Stimulated activated memory B cell treated with anti-CD40 and anti-IgM and Interleukin-4, amounts not matched to agents 10 μg/mL and 1 μg/mL and 100 μg/mL, for 72 hours (primary cell): Measurements from ENCODE around the gene BASP1.
A peak's percentile ranks its signal among the peaks of the same experiment; 100 is the strongest.
"Not testable (repeated sequence)": the region's sequence is repeated elsewhere in the genome, so short reads cannot be mapped to it uniquely, and the experiment has no call there.

Experiments used
- ATAC-seq: fragments of 150-1000 bp; cut with Tn5 transposase; 2 replicates; pipeline ENCODE4 v1.10.0; 2021
- H3K27ac Mint-ChIP-seq: one replicate; pipeline ENCODE4 v1.8.0; 2022; ENCODE audit warnings: mild to moderate bottlenecking, mixed read lengths
- H3K27me3 Mint-ChIP-seq: one replicate; pipeline ENCODE4 v1.8.0; 2022; ENCODE audit warnings: mixed read lengths
- H3K36me3 Mint-ChIP-seq: one replicate; pipeline ENCODE4 v1.8.0; 2022; ENCODE audit warnings: mixed read lengths
- H3K4me1 Mint-ChIP-seq: one replicate; pipeline ENCODE4 v1.8.0; 2022; ENCODE audit warnings: mixed read lengths
- H3K4me3 Mint-ChIP-seq: one replicate; pipeline ENCODE4 v1.8.0; 2022; ENCODE audit warnings: mild to moderate bottlenecking, moderate library complexity, mixed read lengths
- H3K9me3 Mint-ChIP-seq: one replicate; pipeline ENCODE4 v1.8.0; 2022; ENCODE audit warnings: mixed read lengths

Gene BASP1

DNA sequence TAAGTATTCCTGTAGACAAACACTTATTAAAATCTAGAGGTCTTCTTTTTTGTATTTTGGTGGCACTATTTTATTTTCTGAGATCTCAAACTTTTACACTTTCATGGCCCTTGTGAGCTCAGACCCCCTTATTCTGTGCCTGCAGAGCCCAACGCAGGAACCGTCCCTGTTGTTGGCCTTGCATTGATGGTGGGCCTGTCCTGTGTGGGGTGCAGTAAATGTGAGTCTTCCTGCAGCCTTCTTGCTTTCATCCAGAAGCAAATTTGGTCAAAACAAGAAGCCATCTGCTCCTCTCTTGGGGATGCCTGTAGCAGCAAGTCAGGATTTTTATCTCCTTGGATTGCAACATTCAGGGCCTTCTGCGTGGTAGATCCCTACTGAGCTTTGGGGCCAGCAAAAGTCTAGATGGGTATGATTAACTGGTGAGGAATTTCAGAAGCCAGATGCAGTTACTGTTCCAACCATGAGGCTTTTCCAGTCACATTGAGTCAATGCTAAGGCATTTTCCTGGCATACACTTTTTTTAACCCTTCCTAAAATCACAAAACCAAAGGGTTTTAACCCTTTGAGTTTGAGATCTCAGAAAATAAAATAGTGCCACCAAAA lies 31.7 kb downstream of the BASP1 start:
- ATAC-seq = no peak
- no peaks in the 10 kb centered on the region for H3K9me3 Mint-ChIP-seq
- H3K27ac Mint-ChIP-seq = peak overlapping the region; percentile 65
- H3K27me3 Mint-ChIP-seq = no peaks in the 10 kb centered on the region
- H3K4me3 Mint-ChIP-seq = no peak overlapping the region
- peaks cover 64% of the 10 kb centered on the region for H3K4me1 Mint-ChIP-seq
- H3K36me3 Mint-ChIP-seq = peaks cover 60% of the 10 kb centered on the region

DNA sequence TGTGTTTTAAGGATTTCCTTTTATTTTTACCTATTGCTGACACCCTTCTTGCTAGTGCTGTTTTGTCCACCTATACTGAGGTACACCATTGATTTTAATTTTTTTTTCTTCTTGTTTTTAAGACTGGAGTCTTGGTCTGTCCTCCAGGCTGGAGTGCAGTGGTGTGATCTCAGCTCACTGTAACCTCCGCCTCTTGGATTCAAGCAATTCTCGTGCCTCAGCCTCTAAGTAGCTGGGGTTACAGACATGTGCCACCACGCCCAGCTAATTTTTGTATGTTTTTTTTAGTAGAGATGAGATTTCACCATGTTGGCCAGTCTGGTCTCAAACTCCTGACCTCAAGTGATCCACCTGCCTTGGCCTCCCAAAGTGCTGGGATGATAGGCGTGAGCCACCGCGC lies 32.4 kb downstream of the BASP1 start:
- Mint-ChIP-seq H3K4me1 (peaks cover 66% of the 10 kb centered on the region), H3K36me3 (peaks cover 62% of the 10 kb centered on the region), H3K27ac (peak overlapping the region; percentile 65)
- H3K4me3 Mint-ChIP-seq, H3K27me3 Mint-ChIP-seq, H3K9me3 Mint-ChIP-seq, ATAC-seq: not testable (repeated sequence)

DNA sequence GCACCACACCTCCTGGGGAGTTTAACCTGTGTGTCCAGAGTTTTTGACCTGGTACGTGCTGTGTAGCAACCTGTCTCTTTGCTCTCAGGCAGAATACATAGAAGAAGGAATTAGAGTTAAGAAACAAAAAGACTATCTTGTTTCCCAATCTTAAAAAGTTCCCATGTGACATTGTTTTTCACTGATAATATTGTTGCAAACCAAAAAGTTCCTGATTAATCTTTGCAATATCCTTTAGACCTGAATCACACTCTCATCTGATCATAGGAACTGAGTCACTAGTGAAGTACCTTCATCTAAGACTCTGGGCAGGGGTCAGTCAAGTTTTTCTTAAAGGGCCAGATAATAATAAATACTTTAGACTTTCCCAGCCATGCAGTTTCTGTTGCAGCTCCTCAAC lies 35.1 kb downstream of the BASP1 start:
- Mint-ChIP-seq H3K9me3 (no peaks in the 10 kb centered on the region), H3K27me3 (no peaks in the 10 kb centered on the region), H3K4me3 (no peak overlapping the region), H3K36me3 (peaks cover 60% of the 10 kb centered on the region), H3K4me1 (peaks cover 82% of the 10 kb centered on the region), H3K27ac (peak overlapping the region; percentile 68)
- ATAC-seq = no peak

DNA sequence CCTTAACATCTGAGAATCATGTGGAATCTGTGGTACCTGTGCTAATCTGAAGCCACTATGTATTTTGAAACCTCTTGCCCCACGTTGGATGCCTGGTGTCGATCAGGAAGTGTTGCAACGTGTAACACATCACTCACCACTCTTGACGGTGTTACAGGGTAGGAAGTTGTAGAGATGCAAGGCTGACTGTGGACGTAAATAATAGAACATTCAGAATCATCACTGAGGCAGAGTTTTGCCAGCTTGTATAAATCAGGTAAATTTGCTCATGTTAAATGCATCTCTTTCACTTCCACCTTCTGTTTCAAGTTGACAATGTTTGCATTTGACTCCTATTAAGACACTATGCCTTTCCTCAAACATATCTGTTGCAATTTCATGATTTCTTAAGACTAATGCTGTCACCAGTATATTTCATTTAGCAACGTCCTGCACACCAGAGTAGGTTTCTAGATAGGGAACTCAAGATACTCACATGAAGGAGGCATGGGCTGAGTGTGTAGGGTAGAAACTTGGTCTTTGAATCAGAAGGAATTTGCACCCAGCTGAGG lies 38.1 kb downstream of the BASP1 start:
- peak overlapping the region; percentile 85 for H3K27ac Mint-ChIP-seq
- H3K4me1 Mint-ChIP-seq = peaks cover 84% of the 10 kb centered on the region
- H3K36me3 Mint-ChIP-seq = peaks cover 67% of the 10 kb centered on the region
- peak; percentile 76 for ATAC-seq
- H3K9me3 Mint-ChIP-seq = peaks cover 6% of the 10 kb centered on the region
- H3K4me3 Mint-ChIP-seq = peak overlapping the region; percentile 64
- H3K27me3 Mint-ChIP-seq = no peaks in the 10 kb centered on the region

DNA sequence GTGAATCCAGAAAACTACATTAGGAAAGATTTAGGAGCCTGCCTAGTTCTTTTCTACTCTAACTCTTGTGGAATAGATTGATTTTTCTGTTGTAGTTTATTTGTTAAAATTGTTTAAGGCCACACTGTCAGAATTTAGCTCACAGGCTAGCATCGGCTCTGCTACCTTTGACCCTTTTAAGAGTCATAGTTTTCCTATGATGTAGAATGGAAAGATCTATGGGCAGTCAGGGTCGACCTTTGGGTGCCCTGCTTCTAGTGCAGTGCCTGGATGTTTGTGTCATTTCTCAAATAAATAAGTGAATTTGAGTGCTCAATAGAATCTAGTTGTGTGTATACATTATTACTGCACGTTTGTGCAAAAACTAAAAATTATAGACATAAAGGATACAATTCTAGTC lies 38.7 kb downstream of the BASP1 start:
- peak overlapping the region; percentile 64 for H3K4me3 Mint-ChIP-seq
- peaks cover 6% of the 10 kb centered on the region for H3K9me3 Mint-ChIP-seq
- peak overlapping the region; percentile 85 for H3K27ac Mint-ChIP-seq
- H3K36me3 Mint-ChIP-seq = peaks cover 68% of the 10 kb centered on the region
- no peaks in the 10 kb centered on the region for H3K27me3 Mint-ChIP-seq
- H3K4me1 Mint-ChIP-seq = peaks cover 83% of the 10 kb centered on the region
- ATAC-seq = no peak

DNA sequence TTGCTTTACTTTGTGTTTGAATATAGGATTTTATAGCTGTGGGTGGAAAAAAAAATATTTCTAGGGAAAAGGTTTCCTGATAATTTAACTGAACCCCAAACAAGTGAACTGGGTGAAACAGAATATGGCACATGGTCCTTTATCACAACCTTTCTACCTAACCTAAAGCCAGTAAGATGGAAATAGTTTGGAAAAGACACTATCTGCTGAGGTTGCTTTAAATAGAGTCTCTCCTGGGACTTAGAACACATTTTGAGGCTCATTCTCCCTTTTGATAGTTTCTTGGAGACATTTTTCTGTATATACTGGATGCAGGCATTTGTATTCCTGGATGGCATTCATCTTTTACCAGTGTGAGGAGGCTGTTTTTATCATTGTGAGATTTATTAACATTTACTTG lies 39.4 kb downstream of the BASP1 start:
- H3K4me3 Mint-ChIP-seq = no peak overlapping the region
- peaks cover 69% of the 10 kb centered on the region for H3K36me3 Mint-ChIP-seq
- H3K4me1 Mint-ChIP-seq = peaks cover 83% of the 10 kb centered on the region
- ATAC-seq = no peak
- H3K27ac Mint-ChIP-seq = peak overlapping the region; percentile 85
- no peaks in the 10 kb centered on the region for H3K27me3 Mint-ChIP-seq
- peaks cover 6% of the 10 kb centered on the region for H3K9me3 Mint-ChIP-seq

DNA sequence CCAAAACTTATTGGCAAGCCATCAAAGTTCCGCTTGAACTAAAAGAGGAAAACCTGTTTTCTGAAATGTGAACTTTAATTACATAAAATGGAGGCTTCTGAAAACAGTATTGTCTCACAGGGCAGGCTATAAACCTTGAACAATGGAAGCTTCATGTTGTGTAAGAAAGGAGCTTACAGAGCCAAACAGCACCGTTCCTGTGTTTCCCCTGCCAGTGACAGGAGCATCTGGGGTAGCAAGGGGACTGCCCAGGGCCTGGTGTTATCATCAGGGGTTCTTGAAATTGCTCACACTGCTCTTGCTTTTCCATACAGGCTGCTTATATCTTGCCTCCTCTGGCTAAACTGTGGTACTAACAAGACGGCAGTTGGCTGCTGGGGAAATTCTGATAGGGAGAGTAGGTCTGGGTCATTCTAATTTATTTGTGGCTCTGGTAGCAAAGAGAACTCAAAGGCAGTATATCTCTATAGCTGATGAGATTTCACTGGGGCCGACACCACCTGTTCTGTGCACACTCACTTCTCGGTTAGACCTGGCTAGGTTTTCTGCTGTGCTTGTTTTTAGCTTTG lies 40.4 kb downstream of the BASP1 start:
- no peaks in the 10 kb centered on the region for H3K27me3 Mint-ChIP-seq
- ATAC-seq = peak; percentile 97
- peak overlapping the region; percentile 85 for H3K27ac Mint-ChIP-seq
- peak overlapping the region; percentile 2 for H3K4me3 Mint-ChIP-seq
- H3K4me1 Mint-ChIP-seq = peaks cover 83% of the 10 kb centered on the region
- peaks cover 69% of the 10 kb centered on the region for H3K36me3 Mint-ChIP-seq
- peaks cover 6% of the 10 kb centered on the region for H3K9me3 Mint-ChIP-seq

DNA sequence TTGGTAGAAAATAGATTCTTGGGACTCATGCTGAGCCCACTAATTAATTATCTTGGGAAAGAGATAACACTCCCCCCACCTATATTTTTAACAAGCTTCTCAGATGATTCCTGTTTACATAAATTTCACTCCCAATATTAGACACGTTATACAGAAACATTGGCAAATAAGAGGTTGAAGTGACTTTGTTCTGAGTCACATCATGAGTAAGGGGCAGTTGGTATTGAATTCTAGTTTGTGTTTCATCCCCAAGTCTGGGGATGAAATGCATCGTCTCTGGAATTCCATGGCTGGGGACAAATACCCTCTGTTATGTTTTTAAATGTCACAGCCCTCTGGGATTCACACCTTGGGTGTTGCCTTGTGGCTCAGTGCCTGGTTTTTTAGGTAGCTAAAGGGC lies 41.0 kb downstream of the BASP1 start:
- Mint-ChIP-seq H3K27me3 (no peaks in the 10 kb centered on the region), H3K9me3 (peaks cover 6% of the 10 kb centered on the region), H3K4me3 (peak overlapping the region; percentile 11), H3K27ac (peak overlapping the region; percentile 85), H3K36me3 (peaks cover 73% of the 10 kb centered on the region), H3K4me1 (peaks cover 85% of the 10 kb centered on the region)
- ATAC-seq = no peak

DNA sequence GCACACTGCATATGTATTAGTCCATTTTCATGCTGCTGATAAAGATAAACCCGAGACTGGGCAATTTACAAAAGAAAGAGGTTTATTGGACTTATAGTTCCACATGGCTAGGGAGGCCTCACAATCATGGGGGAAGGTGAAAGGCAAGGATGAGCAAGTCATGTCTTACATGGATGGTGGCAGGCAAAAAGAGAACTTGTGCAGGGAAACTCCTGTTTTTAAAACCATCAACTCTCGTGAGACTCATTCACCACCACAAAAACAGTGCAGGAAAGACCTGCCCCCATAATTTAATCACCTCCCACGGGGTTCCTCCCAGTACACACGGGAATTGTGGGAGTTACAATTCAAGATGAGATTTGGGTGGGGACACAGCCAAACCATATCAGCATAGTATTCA lies 41.6 kb downstream of the BASP1 start:
- peaks cover 86% of the 10 kb centered on the region for H3K4me1 Mint-ChIP-seq

DNA sequence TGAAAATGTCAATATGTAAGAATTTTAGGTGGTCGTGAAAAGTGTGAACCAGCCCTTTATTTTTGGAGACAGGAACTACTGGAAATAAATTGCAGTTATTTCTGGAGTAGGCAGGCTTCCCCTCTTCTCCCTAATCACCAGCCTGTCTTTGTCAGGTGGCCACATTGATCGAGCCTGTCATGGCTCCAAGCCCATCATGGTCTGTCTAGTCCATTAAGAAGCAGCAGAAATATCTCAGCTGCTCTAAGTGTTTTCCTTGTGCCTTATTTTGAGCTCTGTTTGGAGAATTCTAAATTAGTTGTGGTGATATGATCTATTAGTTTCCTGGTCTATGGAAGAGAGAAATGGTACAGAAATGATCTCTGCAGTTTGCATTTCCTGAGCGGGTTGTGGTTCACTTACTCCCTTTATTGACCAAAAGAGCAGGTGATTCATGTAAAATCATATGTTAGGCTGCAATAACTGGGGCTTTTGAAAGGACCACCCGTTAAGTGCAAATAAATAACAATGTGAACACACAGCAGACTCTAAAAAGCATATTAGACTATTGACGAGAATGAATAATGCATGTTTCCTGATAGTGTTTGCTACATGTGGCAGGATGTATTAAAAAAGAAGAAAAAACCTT lies 42.3 kb downstream of the BASP1 start:
- no peak for ATAC-seq
- H3K27ac Mint-ChIP-seq = peak overlapping the region; percentile 85
- H3K4me3 Mint-ChIP-seq = no peak overlapping the region
- peaks cover 6% of the 10 kb centered on the region for H3K9me3 Mint-ChIP-seq
- no peaks in the 10 kb centered on the region for H3K27me3 Mint-ChIP-seq
- H3K4me1 Mint-ChIP-seq = peaks cover 83% of the 10 kb centered on the region
- peaks cover 73% of the 10 kb centered on the region for H3K36me3 Mint-ChIP-seq

More for the DNA sequence above, 41.6 kb downstream of the BASP1 start:
- Mint-ChIP-seq H3K36me3 (peaks cover 74% of the 10 kb centered on the region), H3K27ac (peak overlapping the region; percentile 85)
- not testable (repeated sequence) for H3K9me3 Mint-ChIP-seq, H3K4me3 Mint-ChIP-seq, H3K27me3 Mint-ChIP-seq, ATAC-seq

DNA sequence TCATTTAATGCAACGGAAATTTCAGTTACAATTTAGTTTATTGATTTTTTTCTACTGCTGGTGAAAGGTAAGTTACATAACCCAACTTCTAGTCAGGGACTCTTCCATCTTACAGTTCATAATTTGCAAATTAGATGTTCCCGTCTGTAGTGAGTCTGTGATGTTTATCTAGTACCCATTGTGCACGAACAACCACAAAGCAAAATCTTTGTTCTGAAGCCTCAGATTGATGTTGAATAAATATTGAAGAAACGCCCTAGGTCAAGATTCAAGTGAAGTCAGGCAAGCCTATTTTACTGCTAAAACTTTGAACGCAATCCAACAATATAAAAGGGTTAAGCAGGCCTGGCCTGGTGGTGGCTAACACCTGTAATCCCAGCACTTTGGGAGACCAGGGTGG lies 43.1 kb downstream of the BASP1 start:
- H3K4me1 Mint-ChIP-seq = peaks cover 83% of the 10 kb centered on the region
- peak overlapping the region; percentile 85 for H3K27ac Mint-ChIP-seq
- peaks cover 77% of the 10 kb centered on the region for H3K36me3 Mint-ChIP-seq
- peaks cover 6% of the 10 kb centered on the region for H3K9me3 Mint-ChIP-seq
- H3K4me3 Mint-ChIP-seq = no peak overlapping the region
- no peaks in the 10 kb centered on the region for H3K27me3 Mint-ChIP-seq
- ATAC-seq = no peak

DNA sequence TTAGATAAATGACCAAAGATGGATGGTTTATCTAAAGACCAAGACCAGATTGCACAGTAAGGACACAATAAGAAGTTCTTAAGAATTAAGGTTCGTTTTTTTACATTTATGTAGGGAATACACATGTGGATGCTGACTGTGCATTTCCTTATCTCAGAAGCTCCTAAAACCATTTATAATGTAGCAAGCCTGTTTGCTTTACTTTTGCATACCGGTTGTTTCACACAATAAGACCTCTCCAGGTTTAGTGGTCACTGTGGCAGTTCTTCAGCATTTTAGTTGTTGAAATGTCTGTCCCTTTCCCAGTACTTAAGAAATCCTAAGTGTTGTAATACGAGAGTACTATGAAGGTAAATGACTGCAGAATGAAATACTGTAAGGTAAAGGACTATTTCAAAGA lies 43.6 kb downstream of the BASP1 start:
- no peak for ATAC-seq
- Mint-ChIP-seq H3K27ac (peak overlapping the region; percentile 51), H3K4me1 (peaks cover 83% of the 10 kb centered on the region), H3K36me3 (peaks cover 75% of the 10 kb centered on the region), H3K27me3 (no peaks in the 10 kb centered on the region), H3K4me3 (no peak overlapping the region), H3K9me3 (peaks cover 6% of the 10 kb centered on the region)

DNA sequence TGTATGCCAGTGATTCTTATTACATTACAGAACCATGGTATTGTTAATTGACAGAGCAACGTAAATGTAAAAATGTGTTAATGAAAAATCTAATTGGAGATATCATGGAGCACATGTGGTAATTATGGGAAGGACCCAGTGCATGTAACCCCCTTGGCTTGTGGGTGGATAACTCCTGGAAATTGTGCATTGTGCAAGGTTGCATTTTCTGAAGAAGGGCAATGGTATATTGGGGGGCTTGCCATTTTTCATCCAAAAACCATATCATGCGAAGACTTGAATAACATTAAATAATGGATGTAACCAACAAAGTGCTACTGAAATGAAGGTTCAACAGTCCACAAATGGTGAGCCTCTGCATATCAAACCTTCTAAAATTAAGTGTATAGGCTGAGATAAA lies 47.6 kb downstream of the BASP1 start:
- Mint-ChIP-seq H3K4me1 (peaks cover 80% of the 10 kb centered on the region), H3K27me3 (no peaks in the 10 kb centered on the region), H3K4me3 (no peak overlapping the region), H3K36me3 (peaks cover 55% of the 10 kb centered on the region), H3K27ac (peak overlapping the region; percentile 78), H3K9me3 (no peaks in the 10 kb centered on the region)
- no peak for ATAC-seq

DNA sequence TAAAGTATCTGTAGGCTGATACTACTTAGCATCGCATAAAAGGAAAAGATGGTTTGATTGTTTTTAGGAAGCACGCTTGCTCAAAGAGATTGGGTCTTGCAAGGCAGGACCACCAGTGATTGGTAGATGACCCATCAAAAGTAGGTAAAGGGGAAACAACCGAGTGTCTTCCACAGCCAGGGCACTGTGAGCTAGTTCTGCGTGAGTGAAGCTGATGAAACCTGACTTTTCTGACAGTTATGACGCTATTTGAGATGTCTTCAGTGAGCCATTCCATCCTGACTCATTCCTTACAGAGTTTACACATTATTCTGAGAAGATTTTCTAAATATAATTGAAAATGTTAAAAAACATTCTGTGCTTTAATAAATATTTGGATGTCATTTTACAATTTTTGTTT lies 49.7 kb downstream of the BASP1 start:
- peak overlapping the region; percentile 73 for H3K4me3 Mint-ChIP-seq

DNA sequence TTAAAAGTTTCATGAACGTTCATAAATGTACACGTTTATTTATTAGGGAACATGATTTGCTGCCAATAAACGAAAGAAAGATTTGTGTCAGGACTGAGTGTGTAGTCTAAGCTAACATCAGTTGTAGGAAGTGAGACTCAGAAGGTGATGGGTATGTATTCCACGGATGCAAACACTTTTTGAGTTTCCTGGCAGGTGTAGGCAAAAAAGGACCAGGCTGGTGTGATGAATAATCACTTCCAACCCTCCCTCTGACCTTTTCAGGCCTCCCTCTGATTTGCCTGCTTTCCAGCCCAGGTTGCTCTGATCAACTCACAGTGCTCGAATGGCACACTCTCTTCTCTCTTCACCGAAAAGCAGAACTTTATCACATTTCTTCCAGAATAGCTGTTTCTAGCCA lies 51.8 kb downstream of the BASP1 start:
- peaks cover 29% of the 10 kb centered on the region for H3K36me3 Mint-ChIP-seq

More for the DNA sequence above, 49.7 kb downstream of the BASP1 start:
- Mint-ChIP-seq H3K9me3 (no peaks in the 10 kb centered on the region), H3K4me1 (peaks cover 76% of the 10 kb centered on the region), H3K27me3 (no peaks in the 10 kb centered on the region), H3K27ac (peak overlapping the region; percentile 78), H3K36me3 (peaks cover 47% of the 10 kb centered on the region)
- peak; percentile 78 for ATAC-seq

DNA sequence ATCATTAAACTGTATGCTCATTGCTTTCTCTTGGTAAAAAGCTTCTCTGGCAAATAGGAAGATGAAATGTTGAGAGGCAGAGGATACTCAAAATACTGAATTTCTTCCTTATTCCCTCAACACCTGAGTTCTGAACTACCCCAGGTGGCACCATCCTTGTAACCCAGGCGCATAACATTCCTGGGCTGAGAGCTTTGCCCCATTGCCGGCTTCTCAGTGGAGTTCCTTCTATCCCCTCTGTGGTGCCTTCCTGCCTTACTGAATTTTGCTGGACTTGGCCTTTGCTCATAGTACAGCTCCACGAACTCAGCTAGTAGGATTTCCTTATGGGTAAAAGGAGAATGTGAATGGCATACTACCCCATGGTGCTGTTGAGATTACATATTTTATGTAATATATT lies 54.7 kb downstream of the BASP1 start:
- Mint-ChIP-seq H3K4me3 (no peak overlapping the region), H3K27me3 (no peaks in the 10 kb centered on the region), H3K4me1 (peaks cover 61% of the 10 kb centered on the region), H3K27ac (peak overlapping the region; percentile 78), H3K9me3 (peaks cover 3% of the 10 kb centered on the region), H3K36me3 (peaks cover 39% of the 10 kb centered on the region)
- no peak for ATAC-seq

More for the DNA sequence above, 51.8 kb downstream of the BASP1 start:
- Mint-ChIP-seq H3K4me3 (peak overlapping the region; percentile 7), H3K9me3 (no peaks in the 10 kb centered on the region), H3K4me1 (peaks cover 73% of the 10 kb centered on the region), H3K27ac (peak overlapping the region; percentile 78), H3K27me3 (no peaks in the 10 kb centered on the region)
- ATAC-seq = peak; percentile 87
